ENCODE measurements around the gene CHAC2.
"Not testable (repeated sequence)": the region's sequence is repeated elsewhere in the genome, so short reads cannot be mapped to it uniquely, and the experiment has no call there.

CHAC2 gene

GRCh38 chr2:53818854-53819435, 51.3 kb downstream of the CHAC2 start:
- TF ChIP-seq CTCF (IDR thresholded peaks at IDR 0.05; ENCODE audit: low read depth, low read length) = no peak
- DNase-seq (ENCODE audit: extremely low read depth, low read depth) = no peak

GRCh38 chr2:53819634-53820033, 52.0 kb downstream of the CHAC2 start:
- no peak for TF ChIP-seq CTCF (IDR thresholded peaks at IDR 0.05; ENCODE audit: low read depth, low read length)
- no peak for DNase-seq (ENCODE audit: extremely low read depth, low read depth)

GRCh38 chr2:53820048-53820447, 52.4 kb downstream of the CHAC2 start:
- no peak for TF ChIP-seq CTCF (IDR thresholded peaks at IDR 0.05; ENCODE audit: low read depth, low read length)
- no peak for DNase-seq (ENCODE audit: extremely low read depth, low read depth)

GRCh38 chr2:53820711-53821110, 53.1 kb downstream of the CHAC2 start:
- TF ChIP-seq CTCF (IDR thresholded peaks at IDR 0.05; ENCODE audit: low read depth, low read length) = no peak
- no peak for DNase-seq (ENCODE audit: extremely low read depth, low read depth)

- DNase-seq (ENCODE audit: extremely low read depth, low read depth) = no peak
- no peak for TF ChIP-seq CTCF (IDR thresholded peaks at IDR 0.05; ENCODE audit: low read depth, low read length)
These were observed 54.2 kb downstream of the CHAC2 start for GRCh38 chr2:53821810-53822209.

- DNase-seq (ENCODE audit: extremely low read depth, low read depth) = not testable (repeated sequence)
These were observed 56.0 kb downstream of the CHAC2 start for GRCh38 chr2:53823639-53824038.
